Measurements from ENCODE around the gene DAO.
A peak's percentile ranks its signal among the peaks of the same experiment; 100 is the strongest.
"Not testable (repeated sequence)": the region's sequence is repeated elsewhere in the genome, so short reads cannot be mapped to it uniquely, and the experiment has no call there.

The DAO gene

DNA sequence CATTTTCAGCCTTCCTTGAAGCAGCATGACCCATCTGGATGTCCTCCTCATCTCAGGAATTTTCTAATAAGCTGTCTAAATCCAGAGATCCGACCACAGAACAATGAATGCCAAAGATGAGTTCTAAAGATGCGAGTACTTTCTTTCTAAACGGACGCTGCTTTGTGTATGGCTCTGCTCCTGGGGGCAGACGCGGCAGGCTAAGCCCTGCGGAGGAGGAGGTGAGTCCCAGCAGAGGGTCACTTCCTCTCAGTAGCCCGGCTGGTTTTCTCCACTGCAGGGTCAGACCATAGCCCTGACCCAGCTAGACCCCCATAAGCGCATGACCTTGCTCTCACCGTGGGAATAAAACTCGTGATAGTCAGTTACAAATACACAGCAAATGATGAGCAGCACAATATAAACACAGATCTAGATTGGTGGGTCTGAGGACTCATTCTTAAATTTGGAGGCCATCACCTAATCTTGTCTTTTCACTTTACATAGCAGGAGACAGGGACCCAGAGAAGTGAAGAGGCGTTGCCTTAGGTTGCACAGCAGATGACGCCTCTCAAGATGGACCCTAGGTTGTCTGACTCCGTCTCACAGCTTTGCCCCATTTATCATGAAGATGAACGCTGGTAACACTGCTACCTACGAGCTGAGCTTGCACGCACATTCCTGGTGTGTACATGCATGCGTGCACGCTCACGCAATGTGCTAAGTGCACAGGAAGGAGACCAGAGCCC lies 39.1 kb upstream of the DAO start:
- Mint-ChIP-seq H3K4me1 (ENCODE audit: low read depth) (peaks cover 42% of the 10 kb centered on the region), H3K27ac (peak overlapping the region; percentile 63), H3K36me3 (ENCODE audit: low read depth) (peaks cover 58% of the 10 kb centered on the region), H3K4me3 (no peak overlapping the region), H3K9me3 (no peaks in the 10 kb centered on the region), H3K27me3 (no peaks in the 10 kb centered on the region)
- no peak for DNase-seq

- H3K27ac Mint-ChIP-seq, result peak overlapping the region; percentile 76
- not testable (repeated sequence) for H3K27me3 Mint-ChIP-seq, H3K9me3 Mint-ChIP-seq, H3K4me3 Mint-ChIP-seq, DNase-seq
- peaks cover 65% of the 10 kb centered on the region for H3K36me3 Mint-ChIP-seq (ENCODE audit: low read depth)
- H3K4me1 Mint-ChIP-seq (ENCODE audit: low read depth), result peaks cover 37% of the 10 kb centered on the region
These were observed 38.1 kb upstream of the DAO start for GRCh38 chr12:108841825-108842224.

DNA sequence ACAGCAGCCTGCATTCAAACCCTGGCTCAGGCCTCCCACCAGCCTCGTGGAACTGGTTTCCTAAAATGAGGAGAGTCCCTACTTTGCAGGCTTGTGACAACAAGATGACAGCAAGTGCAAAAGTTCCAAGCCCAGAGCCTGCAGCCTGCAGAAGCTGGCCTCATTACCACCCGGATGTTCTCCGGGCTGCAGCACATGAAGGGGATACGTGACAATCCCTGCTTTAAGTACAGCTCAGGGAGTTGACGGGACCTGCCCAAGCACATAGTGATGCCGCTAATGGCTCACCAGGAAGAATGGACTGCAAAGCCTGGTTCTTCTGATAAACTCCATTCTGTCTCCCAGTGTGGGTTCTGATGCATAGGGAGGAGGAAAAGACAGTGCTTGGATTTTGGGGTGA lies 37.5 kb upstream of the DAO start:
- H3K36me3 Mint-ChIP-seq (ENCODE audit: low read depth), result peaks cover 67% of the 10 kb centered on the region
- no peaks in the 10 kb centered on the region for H3K27me3 Mint-ChIP-seq
- DNase-seq, result no peak
- no peaks in the 10 kb centered on the region for H3K9me3 Mint-ChIP-seq
- H3K27ac Mint-ChIP-seq, result peak overlapping the region; percentile 76
- no peak overlapping the region for H3K4me3 Mint-ChIP-seq
- peaks cover 34% of the 10 kb centered on the region for H3K4me1 Mint-ChIP-seq (ENCODE audit: low read depth)

- no peak for DNase-seq
- Mint-ChIP-seq H3K4me3 (no peak overlapping the region), H3K27ac (peak overlapping the region; percentile 76), H3K4me1 (ENCODE audit: low read depth) (peaks cover 25% of the 10 kb centered on the region), H3K27me3 (no peaks in the 10 kb centered on the region), H3K9me3 (no peaks in the 10 kb centered on the region), H3K36me3 (ENCODE audit: low read depth) (peaks cover 68% of the 10 kb centered on the region)
These were observed 36.7 kb upstream of the DAO start for GRCh38 chr12:108843187-108843586.

- Mint-ChIP-seq H3K27me3 (no peaks in the 10 kb centered on the region), H3K27ac (no peak overlapping the region), H3K4me3 (no peak overlapping the region), H3K36me3 (ENCODE audit: low read depth) (peaks cover 65% of the 10 kb centered on the region), H3K9me3 (no peaks in the 10 kb centered on the region), H3K4me1 (ENCODE audit: low read depth) (peaks cover 5% of the 10 kb centered on the region)
- DNase-seq, result no peak
These were observed 34.2 kb upstream of the DAO start for GRCh38 chr12:108845696-108846095.

- H3K9me3 Mint-ChIP-seq, result no peaks in the 10 kb centered on the region
- peaks cover 3% of the 10 kb centered on the region for H3K4me1 Mint-ChIP-seq (ENCODE audit: low read depth)
- H3K4me3 Mint-ChIP-seq, result no peak overlapping the region
- no peak for DNase-seq
- peak overlapping the region; percentile 52 for H3K27ac Mint-ChIP-seq
- H3K36me3 Mint-ChIP-seq (ENCODE audit: low read depth), result peaks cover 69% of the 10 kb centered on the region
- H3K27me3 Mint-ChIP-seq, result no peaks in the 10 kb centered on the region
These were observed 33.6 kb upstream of the DAO start for GRCh38 chr12:108846290-108846701.

GRCh38 chr12:108847705-108848104 lies 32.2 kb upstream of the DAO start:
- Mint-ChIP-seq H3K9me3 (no peaks in the 10 kb centered on the region), H3K27me3 (no peaks in the 10 kb centered on the region), H3K36me3 (ENCODE audit: low read depth) (peaks cover 71% of the 10 kb centered on the region), H3K4me1 (ENCODE audit: low read depth) (peaks cover 3% of the 10 kb centered on the region), H3K27ac (no peak overlapping the region), H3K4me3 (no peak overlapping the region)
- DNase-seq, result no peak

GRCh38 chr12:108849660-108850059 lies 30.2 kb upstream of the DAO start:
- peaks cover 13% of the 10 kb centered on the region for H3K4me1 Mint-ChIP-seq (ENCODE audit: low read depth)
- no peak for DNase-seq
- no peak overlapping the region for H3K27ac Mint-ChIP-seq
- no peak overlapping the region for H3K4me3 Mint-ChIP-seq
- no peaks in the 10 kb centered on the region for H3K27me3 Mint-ChIP-seq
- H3K36me3 Mint-ChIP-seq (ENCODE audit: low read depth), result peaks cover 71% of the 10 kb centered on the region
- no peaks in the 10 kb centered on the region for H3K9me3 Mint-ChIP-seq

- no peak overlapping the region for H3K4me3 Mint-ChIP-seq
- H3K9me3 Mint-ChIP-seq, result peaks cover 2% of the 10 kb centered on the region
- no peak for DNase-seq
- H3K27me3 Mint-ChIP-seq, result no peaks in the 10 kb centered on the region
- peaks cover 77% of the 10 kb centered on the region for H3K36me3 Mint-ChIP-seq (ENCODE audit: low read depth)
- peaks cover 26% of the 10 kb centered on the region for H3K4me1 Mint-ChIP-seq (ENCODE audit: low read depth)
- H3K27ac Mint-ChIP-seq, result no peak overlapping the region
These were observed 28.9 kb upstream of the DAO start for GRCh38 chr12:108850854-108851573.

- Mint-ChIP-seq H3K36me3 (ENCODE audit: low read depth) (peaks cover 67% of the 10 kb centered on the region), H3K27me3 (no peaks in the 10 kb centered on the region), H3K4me3 (no peak overlapping the region), H3K27ac (peak overlapping the region; percentile 18), H3K9me3 (peaks cover 2% of the 10 kb centered on the region), H3K4me1 (ENCODE audit: low read depth) (peaks cover 35% of the 10 kb centered on the region)
- no peak for DNase-seq
These were observed 27.1 kb upstream of the DAO start for GRCh38 chr12:108852674-108853309.

GRCh38 chr12:108853426-108853825 lies 26.5 kb upstream of the DAO start:
- no peak overlapping the region for H3K4me3 Mint-ChIP-seq
- peaks cover 60% of the 10 kb centered on the region for H3K36me3 Mint-ChIP-seq (ENCODE audit: low read depth)
- H3K9me3 Mint-ChIP-seq, result peaks cover 2% of the 10 kb centered on the region
- H3K27ac Mint-ChIP-seq, result peak overlapping the region; percentile 77
- peaks cover 41% of the 10 kb centered on the region for H3K4me1 Mint-ChIP-seq (ENCODE audit: low read depth)
- no peak for DNase-seq
- H3K27me3 Mint-ChIP-seq, result no peaks in the 10 kb centered on the region

GRCh38 chr12:108853981-108854446 lies 25.9 kb upstream of the DAO start:
- Mint-ChIP-seq H3K4me3 (peak overlapping the region; percentile 57), H3K27ac (peak overlapping the region; percentile 86)
- DNase-seq, result no peak

GRCh38 chr12:108854451-108855283 lies 25.2 kb upstream of the DAO start:
- H3K9me3 Mint-ChIP-seq, result peaks cover 2% of the 10 kb centered on the region
- H3K27me3 Mint-ChIP-seq, result peaks cover 4% of the 10 kb centered on the region
- peaks cover 50% of the 10 kb centered on the region for H3K4me1 Mint-ChIP-seq (ENCODE audit: low read depth)
- no peak for DNase-seq
- peak overlapping the region; percentile 86 for H3K27ac Mint-ChIP-seq
- H3K4me3 Mint-ChIP-seq, result peak overlapping the region; percentile 91
- H3K36me3 Mint-ChIP-seq (ENCODE audit: low read depth), result peaks cover 53% of the 10 kb centered on the region

More at GRCh38 chr12:108853981-108854446, 25.9 kb upstream of the DAO start:
- peaks cover 55% of the 10 kb centered on the region for H3K36me3 Mint-ChIP-seq (ENCODE audit: low read depth)
- peaks cover 2% of the 10 kb centered on the region for H3K9me3 Mint-ChIP-seq
- H3K27me3 Mint-ChIP-seq, result no peaks in the 10 kb centered on the region
- peaks cover 47% of the 10 kb centered on the region for H3K4me1 Mint-ChIP-seq (ENCODE audit: low read depth)

All from activated T-cell treated with anti-CD3 and anti-CD28 coated beads, Interleukin-2, amount 50 U/mL, for 24 hours (primary cell).